WERI-Rb-1 (cell line): Measurements from ENCODE around the gene MRPL16.

ENCODE experiments used
- DNase-seq: peaks from one replicate; pipeline ENCODE4 v3.0.0-alpha.2; 2020
- H3K27ac ChIP-seq: fragments of 250-450 bp; sonication (Bioruptor Pico); 2 replicates; pipeline ENCODE4 v1.5.1; 2020; ENCODE audit warnings: mild to moderate bottlenecking, moderate library complexity
- H3K27me3 ChIP-seq: fragments of 250-450 bp; sonication (Bioruptor Pico); 2 replicates; pipeline ENCODE4 v1.5.1; 2021; ENCODE audit warnings: mild to moderate bottlenecking, low read depth, moderate library complexity; ENCODE audit not compliant: insufficient read depth, severe bottlenecking
- H3K36me3 ChIP-seq: fragments of 250-450 bp; sonication (Bioruptor Pico); 2 replicates; pipeline ENCODE4 v1.5.1; 2020; ENCODE audit warnings: mild to moderate bottlenecking, moderate library complexity
- H3K4me3 ChIP-seq: 2 replicates; pipeline ENCODE4 v1.5.1; 2011; ENCODE audit warnings: low read depth, mild to moderate bottlenecking, control low read depth, low read length
- H3K9me3 ChIP-seq: fragments of 250-450 bp; sonication (Bioruptor Pico); 2 replicates; pipeline ENCODE4 v1.5.1; 2021; ENCODE audit warnings: mild to moderate bottlenecking, moderate library complexity; ENCODE audit not compliant: severe bottlenecking
- TF ChIP-seq, protein P1 (sequence below): IDR thresholded peaks from 2 replicates; pipeline ENCODE4 v1.5.1; 2011; ENCODE audit warnings: low read depth, mild to moderate bottlenecking, control low read depth, inconsistent platforms, low read length

Gene MRPL16

DNA sequence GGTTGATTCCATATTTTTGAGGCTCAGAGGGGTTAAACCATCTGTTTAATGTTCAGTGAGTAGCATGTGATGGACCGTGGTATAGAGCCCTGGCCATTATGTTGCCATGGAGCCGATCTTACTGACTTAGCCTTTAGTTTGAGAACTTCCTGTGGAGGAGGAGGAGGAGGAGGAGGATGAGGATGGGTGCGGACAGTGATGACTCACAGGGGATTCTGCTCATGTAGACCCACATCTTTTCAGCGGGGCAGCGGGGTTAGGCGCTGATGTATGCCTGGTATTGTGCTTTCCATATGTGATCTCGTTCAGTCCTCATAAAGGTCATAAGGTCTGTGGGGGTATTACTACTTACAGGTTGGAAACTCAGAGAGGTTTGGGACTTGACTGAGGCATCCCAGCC, 41.5 kb downstream of the MRPL16 start:
- H3K4me3 ChIP-seq, result no peak overlapping the region
- no peaks in the 10 kb centered on the region for H3K27me3 ChIP-seq
- no peak for DNase-seq
- no peaks in the 10 kb centered on the region for H3K9me3 ChIP-seq
- no peak overlapping the region for H3K27ac ChIP-seq
- H3K36me3 ChIP-seq, result peaks cover 25% of the 10 kb centered on the region
- TF ChIP-seq, protein P1, sequence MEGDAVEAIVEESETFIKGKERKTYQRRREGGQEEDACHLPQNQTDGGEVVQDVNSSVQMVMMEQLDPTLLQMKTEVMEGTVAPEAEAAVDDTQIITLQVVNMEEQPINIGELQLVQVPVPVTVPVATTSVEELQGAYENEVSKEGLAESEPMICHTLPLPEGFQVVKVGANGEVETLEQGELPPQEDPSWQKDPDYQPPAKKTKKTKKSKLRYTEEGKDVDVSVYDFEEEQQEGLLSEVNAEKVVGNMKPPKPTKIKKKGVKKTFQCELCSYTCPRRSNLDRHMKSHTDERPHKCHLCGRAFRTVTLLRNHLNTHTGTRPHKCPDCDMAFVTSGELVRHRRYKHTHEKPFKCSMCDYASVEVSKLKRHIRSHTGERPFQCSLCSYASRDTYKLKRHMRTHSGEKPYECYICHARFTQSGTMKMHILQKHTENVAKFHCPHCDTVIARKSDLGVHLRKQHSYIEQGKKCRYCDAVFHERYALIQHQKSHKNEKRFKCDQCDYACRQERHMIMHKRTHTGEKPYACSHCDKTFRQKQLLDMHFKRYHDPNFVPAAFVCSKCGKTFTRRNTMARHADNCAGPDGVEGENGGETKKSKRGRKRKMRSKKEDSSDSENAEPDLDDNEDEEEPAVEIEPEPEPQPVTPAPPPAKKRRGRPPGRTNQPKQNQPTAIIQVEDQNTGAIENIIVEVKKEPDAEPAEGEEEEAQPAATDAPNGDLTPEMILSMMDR, result no peak

DNA sequence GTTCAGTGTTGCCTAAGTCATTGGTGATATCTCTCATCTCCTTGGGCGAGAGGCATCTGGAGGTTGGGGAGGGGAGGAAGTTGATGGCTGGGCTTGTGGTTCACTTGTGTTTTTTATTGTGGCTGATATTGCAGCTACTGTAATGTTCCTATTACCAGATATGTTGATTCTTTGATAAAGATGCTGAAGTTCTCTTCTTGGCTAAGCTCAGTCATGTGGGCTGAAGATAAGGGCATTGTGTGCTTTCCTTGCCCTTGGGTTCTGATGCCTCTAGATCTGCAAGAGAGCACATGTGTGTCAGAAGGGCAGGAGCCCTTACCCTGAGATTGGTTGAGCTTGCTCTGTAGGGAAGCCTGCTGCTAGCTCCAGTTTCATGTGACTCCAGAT, 43.4 kb downstream of the MRPL16 start:
- Histone ChIP-seq H3K4me3 (no peak overlapping the region), H3K9me3 (no peaks in the 10 kb centered on the region), H3K36me3 (peaks cover 23% of the 10 kb centered on the region), H3K27ac (peak overlapping the region; percentile 69), H3K27me3 (no peaks in the 10 kb centered on the region)
- no peak for DNase-seq
- TF ChIP-seq, protein P1, result no peak

- H3K27ac ChIP-seq, result peak overlapping the region; percentile 72
- TF ChIP-seq, protein P1, result no peak
- DNase-seq, result peak; percentile 92
Observed at GRCh38 chr11:59766542-59767224, 43.9 kb downstream of the MRPL16 start.

GRCh38 chr11:59765068-59765735, 45.4 kb downstream of the MRPL16 start:
- H3K27me3 ChIP-seq, result no peaks in the 10 kb centered on the region
- no peaks in the 10 kb centered on the region for H3K9me3 ChIP-seq
- TF ChIP-seq, protein P1, result no peak
- H3K4me3 ChIP-seq, result no peak overlapping the region
- peak overlapping the region; percentile 72 for H3K27ac ChIP-seq
- H3K36me3 ChIP-seq, result peaks cover 34% of the 10 kb centered on the region
- DNase-seq, result peak; percentile 73

More at GRCh38 chr11:59766542-59767224, 43.9 kb downstream of the MRPL16 start:
- H3K4me3 ChIP-seq, result 0 out of 2 replicates have a peak overlapping the region, but pooled peaks have one; percentile 0
- H3K27me3 ChIP-seq, result no peaks in the 10 kb centered on the region
- H3K36me3 ChIP-seq, result peaks cover 23% of the 10 kb centered on the region
- H3K9me3 ChIP-seq, result no peaks in the 10 kb centered on the region

DNA sequence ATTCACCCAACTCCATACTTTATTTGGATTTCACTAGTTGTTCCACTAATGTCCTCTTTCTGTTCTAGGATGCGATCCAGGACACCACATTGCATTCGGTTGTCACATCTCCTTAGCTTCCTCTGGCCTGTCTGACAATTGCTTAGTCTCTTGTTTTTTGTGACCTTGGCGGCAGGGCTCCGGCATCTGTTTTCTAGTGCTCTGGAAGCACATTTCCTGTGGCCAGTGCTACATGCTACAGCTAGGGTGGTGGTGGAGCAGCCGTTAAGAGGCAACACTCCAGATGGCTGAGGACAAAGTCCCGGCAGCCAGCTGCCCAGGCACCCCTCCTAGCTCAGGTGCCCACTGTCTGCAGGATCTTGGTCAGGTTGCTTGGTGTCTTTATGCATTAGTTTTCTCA, 48.6 kb downstream of the MRPL16 start:
- Histone ChIP-seq H3K4me3 (peak overlapping the region; percentile 20), H3K9me3 (no peaks in the 10 kb centered on the region), H3K27ac (peak overlapping the region; percentile 95), H3K36me3 (peaks cover 41% of the 10 kb centered on the region), H3K27me3 (no peaks in the 10 kb centered on the region)
- TF ChIP-seq, protein P1, result no peak
- DNase-seq, result peak; percentile 89
